ENCODE data around the gene CDRT4. TPM values are rescaled to one million over a fixed set of nuclear protein-coding genes. Genes with fewer than 3 reads are reported as not detected.
A peak's percentile ranks its signal among the peaks of the same experiment; 100 is the strongest.

Gene CDRT4
- total and polyA plus RNA-seq, 3 experiments from 2014 or later = 1.8 to 2.7 TPM; not detected in 1

DNA sequence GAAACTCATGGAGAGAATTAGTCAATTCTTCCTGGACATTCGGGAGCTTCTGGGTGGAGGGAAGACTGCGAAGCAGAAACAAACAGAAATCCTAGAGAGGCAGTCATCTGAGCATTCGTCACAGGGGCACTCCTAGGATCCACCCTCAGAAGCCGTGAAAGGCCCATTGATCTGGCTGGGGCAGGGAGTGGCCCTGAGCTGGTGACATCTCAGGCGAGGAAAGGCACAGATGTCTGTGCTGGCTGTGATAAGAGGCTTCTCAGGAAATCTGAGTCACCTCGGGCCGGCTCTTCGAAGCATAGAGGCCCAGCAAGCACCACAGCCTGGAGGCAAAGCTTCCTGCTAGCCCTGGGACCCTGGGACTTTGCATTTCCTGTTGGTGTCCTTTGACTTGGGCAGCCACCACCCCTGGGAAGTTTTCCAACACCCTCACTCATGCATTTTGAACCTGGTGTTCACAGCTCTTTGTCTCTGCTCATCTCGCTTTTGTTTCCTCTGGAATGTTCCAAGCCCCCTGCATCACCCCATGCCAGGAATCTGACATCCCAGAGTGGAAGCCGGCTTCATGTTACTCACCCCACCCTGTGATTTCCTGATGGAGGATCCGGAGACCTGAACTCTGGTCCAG is 23.3 kb upstream of the CDRT4 start:
- peak overlapping the region; percentile 43 for H3K27ac ChIP-seq (ENCODE audit: low read depth, low read length)
- no peak overlapping the region for H3K4me3 Mint-ChIP-seq
- H3K36me3 ChIP-seq (ENCODE audit: insufficient read depth, low read length) = peaks cover 4% of the 10 kb centered on the region
- H3K27ac Mint-ChIP-seq = no peak overlapping the region
- ChIA-PET CTCF (no interaction called here), POLR2A (no interaction called here)
- no peaks in the 10 kb centered on the region for H3K4me1 ChIP-seq (ENCODE audit: insufficient read depth, low read length)
- no peak overlapping the region for H3K4me3 ChIP-seq (ENCODE audit: low read length)
- no peaks in the 10 kb centered on the region for H3K9me3 Mint-ChIP-seq
- no peaks in the 10 kb centered on the region for H3K9me3 ChIP-seq (ENCODE audit: low read length)
- no peaks in the 10 kb centered on the region for H3K27me3 Mint-ChIP-seq
- peaks cover 0 to 3% (median 0%) of the 10 kb centered on the region in 3 donors for H3K4me1 Mint-ChIP-seq
- H3K36me3 Mint-ChIP-seq = peaks cover 14 to 30% (median 20%) of the 10 kb centered on the region in 3 donors
- no peaks in the 10 kb centered on the region for H3K27me3 ChIP-seq (ENCODE audit: insufficient read depth, low read length, poor library complexity, severe bottlenecking)
- DNase-seq = no peak

DNA sequence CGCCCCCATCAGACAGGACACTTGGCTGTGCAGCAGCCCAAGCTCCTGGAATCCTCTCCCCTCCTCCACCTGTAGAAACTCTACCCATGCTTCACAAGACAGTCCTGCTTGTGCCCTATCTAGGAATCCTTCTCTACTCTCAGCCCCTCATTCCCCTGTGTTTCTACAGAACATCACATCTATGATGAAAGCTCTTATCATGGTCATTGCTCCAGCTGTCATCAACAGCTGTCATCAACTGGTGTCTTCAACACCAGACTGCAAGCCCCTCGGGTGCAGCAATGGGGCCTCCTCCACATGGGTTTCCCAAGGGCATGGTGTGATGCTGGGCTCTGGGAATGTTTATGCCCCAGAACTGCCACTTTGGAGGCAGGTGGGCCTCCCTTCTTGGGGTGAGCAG is 21.1 kb upstream of the CDRT4 start:
- no peaks in the 10 kb centered on the region for H3K9me3 Mint-ChIP-seq
- CTCF ChIA-PET = no interaction called here
- no peaks in the 10 kb centered on the region for H3K27me3 ChIP-seq (ENCODE audit: insufficient read depth, low read length, poor library complexity, severe bottlenecking)
- no peak overlapping the region for H3K4me3 Mint-ChIP-seq
- no peak for DNase-seq
- H3K4me1 ChIP-seq (ENCODE audit: insufficient read depth, low read length) = no peaks in the 10 kb centered on the region
- H3K27ac ChIP-seq (ENCODE audit: low read depth, low read length) = no peak overlapping the region
- peaks cover 4% of the 10 kb centered on the region for H3K36me3 ChIP-seq (ENCODE audit: insufficient read depth, low read length)
- H3K27ac Mint-ChIP-seq = peak overlapping the region in 1 of 8 donors; percentile 61
- no peaks in the 10 kb centered on the region for H3K27me3 Mint-ChIP-seq
- H3K36me3 Mint-ChIP-seq = peaks cover 8 to 22% (median 12%) of the 10 kb centered on the region in 3 donors
- H3K9me3 ChIP-seq (ENCODE audit: low read length) = no peaks in the 10 kb centered on the region
- H3K4me3 ChIP-seq (ENCODE audit: low read length) = no peak overlapping the region
- POLR2A ChIA-PET = no interaction called here
- H3K4me1 Mint-ChIP-seq = peaks cover 0 to 3% (median 0%) of the 10 kb centered on the region in 3 donors

DNA sequence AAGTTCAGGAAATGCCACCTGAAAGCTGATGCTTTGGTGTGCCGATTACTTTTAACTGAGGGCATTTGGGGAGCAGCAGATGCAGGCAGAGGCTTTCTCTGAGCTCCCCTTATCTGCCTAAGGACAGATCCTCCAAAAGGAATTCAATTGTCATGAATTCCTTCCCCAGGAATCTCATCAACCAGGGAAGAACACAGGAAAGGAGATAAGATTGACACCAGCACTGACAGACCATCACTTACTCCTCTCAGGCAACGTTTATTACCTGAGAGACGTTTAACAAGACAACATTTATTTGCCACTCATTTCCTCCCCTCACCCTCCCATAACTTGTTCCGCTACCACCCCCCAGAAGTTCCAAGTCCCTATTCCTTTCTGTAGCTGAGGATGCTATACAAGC is 17.6 kb upstream of the CDRT4 start:
- no peaks in the 10 kb centered on the region for H3K27me3 Mint-ChIP-seq
- POLR2A ChIA-PET = no interaction called here
- Histone ChIP-seq H3K27me3 (ENCODE audit: insufficient read depth, low read length, poor library complexity, severe bottlenecking) (no peaks in the 10 kb centered on the region), H3K27ac (ENCODE audit: low read depth, low read length) (no peak overlapping the region), H3K9me3 (ENCODE audit: low read length) (no peaks in the 10 kb centered on the region), H3K4me3 (ENCODE audit: low read length) (no peak overlapping the region), H3K36me3 (ENCODE audit: insufficient read depth, low read length) (peaks cover 4% of the 10 kb centered on the region), H3K4me1 (ENCODE audit: insufficient read depth, low read length) (no peaks in the 10 kb centered on the region)
- DNase-seq = no peak
- no peaks in the 10 kb centered on the region for H3K4me1 Mint-ChIP-seq
- CTCF ChIA-PET = no interaction called here
- no peak overlapping the region for H3K4me3 Mint-ChIP-seq
- H3K9me3 Mint-ChIP-seq = no peaks in the 10 kb centered on the region
- H3K36me3 Mint-ChIP-seq = peaks cover 5 to 18% (median 12%) of the 10 kb centered on the region in 3 donors
- no peak overlapping the region for H3K27ac Mint-ChIP-seq

DNA sequence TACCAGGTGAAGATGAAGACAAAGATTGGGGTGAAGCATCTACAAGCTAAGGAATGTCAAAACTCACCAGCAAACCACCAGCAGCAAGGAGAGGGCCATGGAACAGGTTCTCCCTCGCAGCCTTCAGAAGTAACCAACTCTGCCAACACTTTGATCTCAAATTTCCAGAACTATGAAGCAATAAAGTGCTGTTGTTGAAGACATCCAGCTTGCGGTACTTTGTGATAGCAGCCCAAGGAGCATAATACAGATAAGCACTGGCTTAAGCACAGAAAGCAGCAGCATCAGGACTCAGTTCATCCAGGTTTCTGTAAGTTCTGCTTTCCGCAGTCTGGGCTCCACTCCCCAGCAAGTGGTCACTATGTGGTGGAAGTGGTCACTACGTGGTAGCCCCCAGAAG is 16.0 kb upstream of the CDRT4 start:
- Histone ChIP-seq H3K27ac (ENCODE audit: low read depth, low read length) (no peak overlapping the region), H3K27me3 (ENCODE audit: insufficient read depth, low read length, poor library complexity, severe bottlenecking) (no peaks in the 10 kb centered on the region), H3K4me3 (ENCODE audit: low read length) (no peak overlapping the region), H3K36me3 (ENCODE audit: insufficient read depth, low read length) (peaks cover 4% of the 10 kb centered on the region), H3K9me3 (ENCODE audit: low read length) (no peaks in the 10 kb centered on the region), H3K4me1 (ENCODE audit: insufficient read depth, low read length) (no peaks in the 10 kb centered on the region)
- Mint-ChIP-seq H3K4me3 (no peak overlapping the region), H3K27ac (no peak overlapping the region), H3K9me3 (no peaks in the 10 kb centered on the region), H3K36me3 (peaks cover 9 to 18% (median 12%) of the 10 kb centered on the region in 3 donors), H3K4me1 (no peaks in the 10 kb centered on the region), H3K27me3 (no peaks in the 10 kb centered on the region)
- POLR2A ChIA-PET = no interaction called here
- DNase-seq = no peak
- CTCF ChIA-PET = no interaction called here

DNA sequence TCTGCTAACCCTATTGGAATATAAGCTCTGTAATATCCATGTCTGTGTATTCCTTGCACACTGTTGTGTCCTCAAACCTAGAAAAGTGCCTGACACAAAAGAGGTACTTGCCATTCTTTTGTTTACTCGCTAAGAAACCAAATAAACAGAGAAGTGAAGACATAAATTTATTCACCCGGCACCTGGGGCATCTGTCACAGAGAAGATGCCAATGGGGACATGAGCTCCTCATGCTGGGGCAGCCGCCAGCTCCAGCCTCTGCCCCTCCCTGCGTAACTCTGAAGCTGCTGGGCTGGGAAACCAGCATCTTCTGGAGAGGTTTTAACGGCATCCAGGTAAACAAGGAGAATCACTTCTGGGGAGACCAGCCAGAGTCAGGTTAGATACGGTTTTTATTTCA is 15.1 kb upstream of the CDRT4 start:
- H3K4me3 ChIP-seq (ENCODE audit: low read length) = no peak overlapping the region
- Mint-ChIP-seq H3K27me3 (no peaks in the 10 kb centered on the region), H3K27ac (no peak overlapping the region), H3K4me1 (no peaks in the 10 kb centered on the region), H3K4me3 (no peak overlapping the region), H3K36me3 (peaks cover 6 to 18% (median 12%) of the 10 kb centered on the region in 3 donors), H3K9me3 (no peaks in the 10 kb centered on the region)
- ChIA-PET CTCF (no interaction called here), POLR2A (no interaction called here)
- no peak overlapping the region for H3K27ac ChIP-seq (ENCODE audit: low read depth, low read length)
- no peak for DNase-seq
- no peaks in the 10 kb centered on the region for H3K4me1 ChIP-seq (ENCODE audit: insufficient read depth, low read length)
- no peaks in the 10 kb centered on the region for H3K27me3 ChIP-seq (ENCODE audit: insufficient read depth, low read length, poor library complexity, severe bottlenecking)
- H3K36me3 ChIP-seq (ENCODE audit: insufficient read depth, low read length) = peaks cover 4% of the 10 kb centered on the region
- no peaks in the 10 kb centered on the region for H3K9me3 ChIP-seq (ENCODE audit: low read length)

DNA sequence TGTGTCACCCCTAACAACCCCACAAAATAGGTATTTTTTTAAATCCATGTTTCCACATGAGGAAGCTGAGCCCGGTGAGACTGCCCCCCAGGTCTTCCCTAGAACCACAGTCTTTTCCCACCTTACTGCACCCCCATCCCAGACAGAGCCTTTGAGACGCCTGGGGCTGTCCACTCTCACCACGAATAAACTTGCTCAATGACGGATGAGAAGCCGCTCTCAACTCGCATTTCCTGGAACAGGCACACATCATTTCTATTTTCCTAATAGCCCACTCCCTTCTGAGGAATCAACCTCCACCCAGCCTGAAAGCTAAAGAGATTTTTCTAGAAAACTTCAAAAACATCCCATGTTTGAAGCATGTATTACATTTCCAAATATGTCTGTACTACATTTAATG is 14.1 kb upstream of the CDRT4 start:
- Histone ChIP-seq H3K9me3 (ENCODE audit: low read length) (no peaks in the 10 kb centered on the region), H3K27me3 (ENCODE audit: insufficient read depth, low read length, poor library complexity, severe bottlenecking) (no peaks in the 10 kb centered on the region), H3K36me3 (ENCODE audit: insufficient read depth, low read length) (peaks cover 4% of the 10 kb centered on the region), H3K27ac (ENCODE audit: low read depth, low read length) (no peak overlapping the region), H3K4me1 (ENCODE audit: insufficient read depth, low read length) (no peaks in the 10 kb centered on the region), H3K4me3 (ENCODE audit: low read length) (no peak overlapping the region)
- ChIA-PET POLR2A (no interaction called here), CTCF (no interaction called here)
- Mint-ChIP-seq H3K9me3 (no peaks in the 10 kb centered on the region), H3K4me3 (no peak overlapping the region), H3K4me1 (no peaks in the 10 kb centered on the region), H3K27ac (no peak overlapping the region), H3K36me3 (peaks cover 4 to 25% (median 12%) of the 10 kb centered on the region in 3 donors), H3K27me3 (no peaks in the 10 kb centered on the region)
- DNase-seq = no peak

DNA sequence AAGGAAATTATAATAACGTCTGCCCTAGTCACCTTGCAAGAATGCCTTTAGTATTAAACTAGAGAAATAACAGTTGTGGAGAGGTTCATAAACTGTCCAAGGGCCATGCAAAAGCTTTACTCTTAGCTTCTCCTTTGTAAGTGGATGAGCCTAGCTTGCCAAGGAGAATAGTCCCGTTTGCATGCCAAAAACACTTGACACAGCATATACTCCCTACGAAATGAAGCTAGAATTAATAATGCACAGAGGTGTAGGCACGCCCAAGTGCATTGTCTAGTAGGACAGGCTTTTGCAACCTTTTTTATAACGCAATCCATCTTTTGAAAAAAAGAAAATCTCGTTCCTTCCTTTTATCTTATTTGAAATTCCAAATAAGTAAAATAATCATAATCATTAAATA is 12.8 kb upstream of the CDRT4 start:
- DNase-seq = no peak
- H3K4me3 ChIP-seq (ENCODE audit: low read length) = no peak overlapping the region
- no peak overlapping the region for H3K27ac Mint-ChIP-seq
- H3K4me1 ChIP-seq (ENCODE audit: insufficient read depth, low read length) = no peaks in the 10 kb centered on the region
- no peaks in the 10 kb centered on the region for H3K9me3 ChIP-seq (ENCODE audit: low read length)
- H3K36me3 Mint-ChIP-seq = peaks cover 13 to 30% (median 17%) of the 10 kb centered on the region in 3 donors
- H3K4me3 Mint-ChIP-seq = no peak overlapping the region
- CTCF ChIA-PET = no interaction called here
- no peaks in the 10 kb centered on the region for H3K27me3 ChIP-seq (ENCODE audit: insufficient read depth, low read length, poor library complexity, severe bottlenecking)
- no peaks in the 10 kb centered on the region for H3K36me3 ChIP-seq (ENCODE audit: insufficient read depth, low read length)
- POLR2A ChIA-PET = no interaction called here
- no peaks in the 10 kb centered on the region for H3K4me1 Mint-ChIP-seq
- no peak overlapping the region for H3K27ac ChIP-seq (ENCODE audit: low read depth, low read length)
- H3K27me3 Mint-ChIP-seq = no peaks in the 10 kb centered on the region
- H3K9me3 Mint-ChIP-seq = no peaks in the 10 kb centered on the region

DNA sequence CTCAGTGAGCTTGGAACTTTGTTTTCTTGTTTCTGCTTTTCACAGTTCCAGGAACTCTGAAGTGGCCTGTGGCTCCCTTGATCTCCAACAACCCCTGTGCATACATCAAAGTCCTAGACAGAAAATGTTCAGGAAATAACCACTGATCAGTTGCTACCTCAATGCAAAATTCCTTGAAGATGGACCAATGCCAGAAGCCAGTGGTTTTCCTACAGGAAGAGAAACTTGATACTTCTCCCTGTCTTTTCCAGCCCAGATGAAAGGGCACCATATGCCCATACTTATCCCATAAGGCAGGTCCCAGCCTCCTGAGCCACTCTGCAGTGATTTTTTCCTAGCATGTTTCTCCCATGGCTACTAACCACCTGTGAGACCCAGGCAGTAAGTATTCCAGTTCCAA is 12.3 kb upstream of the CDRT4 start:
- Mint-ChIP-seq H3K4me1 (no peaks in the 10 kb centered on the region), H3K9me3 (no peaks in the 10 kb centered on the region), H3K36me3 (peaks cover 13 to 31% (median 18%) of the 10 kb centered on the region in 3 donors), H3K4me3 (no peak overlapping the region), H3K27me3 (no peaks in the 10 kb centered on the region), H3K27ac (peak overlapping the region in 1 of 8 donors; percentile 35)
- no peaks in the 10 kb centered on the region for H3K36me3 ChIP-seq (ENCODE audit: insufficient read depth, low read length)
- no peaks in the 10 kb centered on the region for H3K4me1 ChIP-seq (ENCODE audit: insufficient read depth, low read length)
- H3K27me3 ChIP-seq (ENCODE audit: insufficient read depth, low read length, poor library complexity, severe bottlenecking) = no peaks in the 10 kb centered on the region
- ChIA-PET POLR2A (no interaction called here), CTCF (no interaction called here)
- H3K9me3 ChIP-seq (ENCODE audit: low read length) = no peaks in the 10 kb centered on the region
- no peak for DNase-seq
- H3K27ac ChIP-seq (ENCODE audit: low read depth, low read length) = no peak overlapping the region
- no peak overlapping the region for H3K4me3 ChIP-seq (ENCODE audit: low read length)

DNA sequence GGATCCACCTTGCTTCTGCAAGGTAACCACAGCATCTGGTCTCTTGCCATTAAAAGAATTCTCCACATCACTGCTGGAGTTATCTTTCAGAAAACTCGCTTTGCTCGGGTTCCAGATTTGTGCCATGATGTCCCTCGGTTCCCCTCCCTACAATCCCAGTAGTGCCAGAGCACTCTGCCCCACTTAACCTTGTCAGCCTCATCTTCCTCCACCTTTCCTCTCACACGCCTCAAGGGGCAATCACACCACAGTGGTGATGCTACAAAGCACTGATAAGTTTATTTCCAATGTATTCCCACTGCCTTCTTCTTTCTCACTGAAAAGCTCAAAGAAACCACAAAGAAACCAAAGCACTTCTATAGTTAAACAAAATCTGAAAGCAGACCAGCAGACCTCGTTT is 11.4 kb upstream of the CDRT4 start:
- ChIA-PET CTCF (no interaction called here), POLR2A (no interaction called here)
- Mint-ChIP-seq H3K27me3 (no peaks in the 10 kb centered on the region), H3K9me3 (no peaks in the 10 kb centered on the region), H3K36me3 (peaks cover 21 to 36% (median 22%) of the 10 kb centered on the region in 3 donors), H3K4me3 (no peak overlapping the region), H3K27ac (peak overlapping the region in 2 of 8 donors; percentile 7 to 78), H3K4me1 (no peaks in the 10 kb centered on the region)
- no peak overlapping the region for H3K27ac ChIP-seq (ENCODE audit: low read depth, low read length)
- DNase-seq = no peak
- no peaks in the 10 kb centered on the region for H3K4me1 ChIP-seq (ENCODE audit: insufficient read depth, low read length)
- H3K4me3 ChIP-seq (ENCODE audit: low read length) = no peak overlapping the region
- H3K36me3 ChIP-seq (ENCODE audit: insufficient read depth, low read length) = no peaks in the 10 kb centered on the region
- H3K9me3 ChIP-seq (ENCODE audit: low read length) = no peaks in the 10 kb centered on the region
- H3K27me3 ChIP-seq (ENCODE audit: insufficient read depth, low read length, poor library complexity, severe bottlenecking) = no peaks in the 10 kb centered on the region
